Measurements from ENCODE around the gene ZNF610. TPM values are rescaled to one million over a fixed set of nuclear protein-coding genes. Genes with fewer than 3 reads are reported as not detected.

The ZNF610 gene
- total and polyA plus RNA-seq, 2 donors (not counting 3 experiments of a cell fraction or from before 2014, with no cell fraction given): 1.1 to 1.3 TPM

GRCh38 chr19:52366414-52366824, 30.4 kb downstream of the ZNF610 start:
- no peak overlapping the region for H3K4me2 ChIP-seq (ENCODE audit: insufficient read depth, low read length)
- intact Hi-C loops (cut with micrococcal nuclease): no loop called here
- no peaks in the 10 kb centered on the region for H4K20me1 ChIP-seq (replicated peaks; ENCODE audit: control insufficient read depth, extremely low read depth, insufficient read depth, low read length)
- dilution Hi-C loops (cut with MboI; ENCODE audit: extremely low pct_ligation_motif_present, low sequenced_read_pairs): no loop called here
- CTCF ChIA-PET: no interaction called here
- no peak overlapping the region for H3K27ac ChIP-seq (ENCODE audit: insufficient read depth, low read depth, low read length)
- DNase-seq (ENCODE audit: low read depth, low spot score) (no peak), FAIRE-seq (no peak)
- no TSS peak for BruUV-seq (replicated peaks)
- H3K9me3 ChIP-seq (replicated peaks; ENCODE audit: control insufficient read depth, insufficient read depth, low read length): no peaks in the 10 kb centered on the region
- POLR2A ChIA-PET: no interaction called here
- TF ChIP-seq POLR2AphosphoS5 (IDR thresholded peaks at IDR 0.05; ENCODE audit: insufficient read depth, low read depth, low read length) (no peak), MYC (IDR thresholded peaks at IDR 0.05; ENCODE audit: low read depth, low read length) (no peak), POLR2A (IDR thresholded peaks at IDR 0.05; ENCODE audit: low read depth, low read length) (no peak), EZH2 (IDR thresholded peaks at IDR 0.05; ENCODE audit: borderline replicate concordance, low read depth, low read length, severe bottlenecking) (no peak)
- TF ChIP-seq, protein P1, sequence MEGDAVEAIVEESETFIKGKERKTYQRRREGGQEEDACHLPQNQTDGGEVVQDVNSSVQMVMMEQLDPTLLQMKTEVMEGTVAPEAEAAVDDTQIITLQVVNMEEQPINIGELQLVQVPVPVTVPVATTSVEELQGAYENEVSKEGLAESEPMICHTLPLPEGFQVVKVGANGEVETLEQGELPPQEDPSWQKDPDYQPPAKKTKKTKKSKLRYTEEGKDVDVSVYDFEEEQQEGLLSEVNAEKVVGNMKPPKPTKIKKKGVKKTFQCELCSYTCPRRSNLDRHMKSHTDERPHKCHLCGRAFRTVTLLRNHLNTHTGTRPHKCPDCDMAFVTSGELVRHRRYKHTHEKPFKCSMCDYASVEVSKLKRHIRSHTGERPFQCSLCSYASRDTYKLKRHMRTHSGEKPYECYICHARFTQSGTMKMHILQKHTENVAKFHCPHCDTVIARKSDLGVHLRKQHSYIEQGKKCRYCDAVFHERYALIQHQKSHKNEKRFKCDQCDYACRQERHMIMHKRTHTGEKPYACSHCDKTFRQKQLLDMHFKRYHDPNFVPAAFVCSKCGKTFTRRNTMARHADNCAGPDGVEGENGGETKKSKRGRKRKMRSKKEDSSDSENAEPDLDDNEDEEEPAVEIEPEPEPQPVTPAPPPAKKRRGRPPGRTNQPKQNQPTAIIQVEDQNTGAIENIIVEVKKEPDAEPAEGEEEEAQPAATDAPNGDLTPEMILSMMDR (IDR thresholded peaks at IDR 0.05; ENCODE audit: extremely low read depth in 1 of 2, insufficient read depth in 1 of 2, low read depth in 1 of 2, low read length in 2 of 2): no peak
- TF ChIP-seq, protein P2, sequence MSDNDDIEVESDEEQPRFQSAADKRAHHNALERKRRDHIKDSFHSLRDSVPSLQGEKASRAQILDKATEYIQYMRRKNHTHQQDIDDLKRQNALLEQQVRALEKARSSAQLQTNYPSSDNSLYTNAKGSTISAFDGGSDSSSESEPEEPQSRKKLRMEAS (IDR thresholded peaks at IDR 0.05; ENCODE audit: insufficient read depth, insufficient read length): no peak
- H3K79me2 ChIP-seq (ENCODE audit: control insufficient read depth, insufficient read depth, low read length): no peaks in the 10 kb centered on the region
- H3K4me1 ChIP-seq (ENCODE audit: control insufficient read depth, extremely low read depth, insufficient read depth, low read length): peaks cover 8% of the 10 kb centered on the region
- H3K36me3 ChIP-seq (ENCODE audit: control insufficient read depth in 2 of 2, extremely low read depth in 1 of 2, insufficient read depth in 2 of 2, low read length in 2 of 2): no peaks in the 10 kb centered on the region
- no peak overlapping the region for H3K9ac ChIP-seq (replicated peaks; ENCODE audit: extremely low read depth, insufficient read depth, low read length)
- no peak overlapping the region for H3K4me3 ChIP-seq (replicated peaks in 1 of 3; ENCODE audit: insufficient read depth in 1 of 3, low read depth in 1 of 3, low read length in 3 of 3)
- no peaks in the 10 kb centered on the region for H3K9me1 ChIP-seq (replicated peaks; ENCODE audit: control insufficient read depth, extremely low read depth, insufficient read depth, low read length)
- no peak overlapping the region for H2AFZ ChIP-seq (ENCODE audit: low read depth, low read length)
- H3K27me3 ChIP-seq (ENCODE audit: control insufficient read depth in 2 of 2, insufficient read depth in 2 of 2, low read length in 2 of 2): no peaks in the 10 kb centered on the region

All from endothelial cell of umbilical vein (primary cell).